A172 (cell line): Measurements from ENCODE around the gene PDZK1IP1. TPM values are rescaled to one million over a fixed set of nuclear protein-coding genes. Genes with fewer than 3 reads are reported as not detected.

Experiments used
- DNase-seq: peaks from one replicate; pipeline ENCODE4 v3.0.0-alpha.2; 2015; ENCODE audit warnings: low spot score
- total RNA-seq: library from RNA; depleted of rRNA; stranded (reverse); fragments of >200 nt; shearing (Covaris generic); gene quantifications from 2 replicates; pipeline ENCODE4 v1.2.3, GENCODE V29; 2014; rRNA removed

The PDZK1IP1 gene
- total RNA-seq: 0.79 and 6.0 TPM in 2 replicates

GRCh38 chr1:47189844-47190508 lies at the start of gene PDZK1IP1:
TSS of gene PDZK1IP1 (minus strand) at chr1:47190036. CDS start at chr1:47189932, 104 bp downstream.
- DNase-seq: peak; percentile 76

- no peak for DNase-seq
Measured at GRCh38 chr1:47238935-47239592, 49.2 kb upstream of the PDZK1IP1 start.

- DNase-seq: no peak
Measured at GRCh38 chr1:47235806-47236205, 46.0 kb upstream of the PDZK1IP1 start.

GRCh38 chr1:47235241-47235681 lies 45.4 kb upstream of the PDZK1IP1 start:
- no peak for DNase-seq

DNA sequence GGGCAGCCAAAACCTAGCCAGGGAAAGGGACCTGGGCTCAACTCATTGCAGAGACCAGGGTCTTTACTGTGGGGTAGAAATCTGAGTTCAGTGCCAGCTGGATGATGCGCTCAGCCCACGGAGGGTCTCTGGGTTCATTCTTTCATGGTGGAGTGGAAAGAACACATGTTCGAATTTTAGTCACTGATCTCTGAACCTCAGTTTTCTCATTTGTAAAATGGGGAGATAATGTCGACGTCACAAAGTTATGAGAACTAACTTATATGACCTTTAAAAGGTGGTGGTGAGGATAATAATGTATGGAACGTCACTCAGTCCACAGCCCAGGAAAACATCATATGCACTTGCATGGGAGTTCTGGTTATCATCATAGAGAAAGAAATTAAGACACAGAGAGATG lies 43.4 kb upstream of the PDZK1IP1 start:
- DNase-seq: no peak

- DNase-seq: no peak
Measured at GRCh38 chr1:47232187-47232874, 42.5 kb upstream of the PDZK1IP1 start, which contains the start of gene TAL1. TSS of gene TAL1 (minus strand) at chr1:47232225. CDS start at chr1:47225888, 6,337 bp downstream.

- DNase-seq: no peak
Measured at GRCh38 chr1:47231301-47232186, 41.7 kb upstream of the PDZK1IP1 start.

DNA sequence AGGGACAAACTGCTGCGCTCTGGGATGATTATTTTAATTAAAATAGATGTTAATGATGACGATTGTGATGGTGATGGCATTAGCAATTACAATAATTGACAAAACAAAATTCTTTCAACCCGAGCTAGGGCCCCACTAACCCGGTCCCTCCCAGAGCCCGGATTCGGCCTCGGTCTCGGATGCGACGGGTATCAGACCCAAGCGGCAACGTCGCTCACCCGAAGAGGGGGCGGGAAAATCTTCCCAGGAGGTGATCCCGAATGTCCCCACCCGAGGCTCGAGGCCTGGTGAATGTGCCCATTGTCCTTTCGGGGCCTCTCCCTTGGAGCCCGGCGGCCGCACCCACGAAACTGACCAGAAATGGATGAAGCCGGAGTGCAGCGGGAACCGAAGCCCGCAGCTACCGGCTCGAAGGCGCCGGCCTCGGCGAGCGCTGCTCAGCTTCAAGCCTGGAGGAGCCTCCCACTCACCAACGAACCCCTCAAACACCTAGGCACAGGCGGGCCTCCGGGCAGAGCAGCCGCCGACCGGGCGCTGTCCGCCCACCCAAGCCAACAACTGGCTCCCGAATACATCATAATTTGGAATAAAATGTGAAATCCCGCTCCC lies 41.0 kb upstream of the PDZK1IP1 start:
- no peak for DNase-seq

DNA sequence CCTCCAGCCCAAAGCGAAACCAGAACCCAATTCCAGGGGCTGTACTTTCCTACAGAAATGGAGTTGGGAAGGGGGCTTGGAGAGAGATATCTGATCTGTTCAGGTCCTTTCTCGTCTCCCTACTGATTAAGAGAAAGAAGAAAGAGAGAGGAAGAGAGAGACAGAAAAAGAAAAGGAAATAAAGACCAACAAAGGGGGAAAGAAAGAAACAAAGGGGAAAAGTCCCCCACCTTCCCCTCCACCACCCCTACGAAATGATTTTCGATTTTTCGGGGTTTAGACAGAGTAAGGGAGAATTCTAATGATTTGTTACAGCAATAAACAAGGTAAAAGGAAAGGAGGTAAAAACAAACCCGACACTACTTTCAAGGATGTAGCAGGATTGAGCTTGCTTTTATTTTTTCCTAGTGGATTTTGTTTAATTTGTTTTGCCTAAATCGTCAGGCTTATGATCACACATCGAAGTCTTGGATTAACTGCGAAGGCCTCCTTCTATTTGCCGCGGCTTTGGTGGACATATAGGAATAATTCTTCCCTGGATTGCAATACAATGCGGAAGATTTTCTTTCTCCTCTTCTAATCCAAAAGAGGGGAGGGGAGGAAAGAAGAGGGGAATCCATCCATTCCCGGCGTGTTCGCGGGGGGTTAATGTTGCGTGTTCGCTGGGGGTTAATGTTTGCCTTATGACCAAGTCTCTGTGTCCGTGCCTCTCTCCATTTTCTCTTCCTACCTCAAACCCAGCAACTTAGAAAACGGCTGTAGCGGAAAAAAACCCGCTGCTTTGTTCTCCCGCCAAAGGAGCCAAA lies 40.3 kb upstream of the PDZK1IP1 start:
- DNase-seq: no peak

DNA sequence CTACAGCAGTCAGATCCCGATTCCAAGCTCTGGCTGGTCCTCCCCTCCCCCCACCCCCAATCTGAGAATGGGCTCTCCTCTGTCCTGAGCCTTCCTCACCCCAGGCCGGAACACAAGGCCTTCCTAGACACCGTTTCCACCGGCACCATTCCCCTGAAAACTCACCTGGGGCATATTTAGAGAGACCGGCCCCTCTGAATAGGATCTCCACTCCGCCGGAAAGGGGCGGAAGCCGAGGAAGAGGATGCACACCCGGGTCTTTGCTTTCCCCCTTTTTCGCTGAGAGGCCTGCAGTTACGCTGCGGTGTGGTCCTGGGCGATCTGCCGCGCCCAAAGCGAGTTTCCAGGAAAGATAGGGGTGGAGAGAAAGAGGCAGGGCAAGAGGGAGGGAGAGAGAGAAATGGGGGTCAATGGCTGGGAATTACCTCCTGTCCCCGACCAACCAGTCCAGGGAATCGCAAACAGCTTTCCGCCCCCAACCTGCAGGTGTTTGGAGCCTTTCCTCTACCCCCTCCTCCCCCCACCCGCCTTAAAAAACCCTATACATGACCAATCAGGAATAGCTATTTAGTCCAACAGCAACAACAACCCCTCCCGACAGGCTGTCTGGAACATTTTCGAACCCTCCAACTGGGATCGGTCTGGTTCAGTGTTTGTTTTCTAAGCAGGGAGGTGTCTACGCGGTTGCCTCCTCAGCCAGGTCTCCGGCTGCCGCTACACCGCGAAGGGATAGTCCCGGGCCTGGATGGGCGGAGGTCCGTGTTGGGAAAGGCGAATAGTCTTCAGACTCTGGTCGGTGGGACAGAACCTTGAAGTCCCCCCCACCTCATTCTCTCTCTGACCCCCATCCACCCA lies 39.4 kb upstream of the PDZK1IP1 start:
- no peak for DNase-seq

GRCh38 chr1:47228644-47229030 lies 38.8 kb upstream of the PDZK1IP1 start:
- DNase-seq: no peak

DNA sequence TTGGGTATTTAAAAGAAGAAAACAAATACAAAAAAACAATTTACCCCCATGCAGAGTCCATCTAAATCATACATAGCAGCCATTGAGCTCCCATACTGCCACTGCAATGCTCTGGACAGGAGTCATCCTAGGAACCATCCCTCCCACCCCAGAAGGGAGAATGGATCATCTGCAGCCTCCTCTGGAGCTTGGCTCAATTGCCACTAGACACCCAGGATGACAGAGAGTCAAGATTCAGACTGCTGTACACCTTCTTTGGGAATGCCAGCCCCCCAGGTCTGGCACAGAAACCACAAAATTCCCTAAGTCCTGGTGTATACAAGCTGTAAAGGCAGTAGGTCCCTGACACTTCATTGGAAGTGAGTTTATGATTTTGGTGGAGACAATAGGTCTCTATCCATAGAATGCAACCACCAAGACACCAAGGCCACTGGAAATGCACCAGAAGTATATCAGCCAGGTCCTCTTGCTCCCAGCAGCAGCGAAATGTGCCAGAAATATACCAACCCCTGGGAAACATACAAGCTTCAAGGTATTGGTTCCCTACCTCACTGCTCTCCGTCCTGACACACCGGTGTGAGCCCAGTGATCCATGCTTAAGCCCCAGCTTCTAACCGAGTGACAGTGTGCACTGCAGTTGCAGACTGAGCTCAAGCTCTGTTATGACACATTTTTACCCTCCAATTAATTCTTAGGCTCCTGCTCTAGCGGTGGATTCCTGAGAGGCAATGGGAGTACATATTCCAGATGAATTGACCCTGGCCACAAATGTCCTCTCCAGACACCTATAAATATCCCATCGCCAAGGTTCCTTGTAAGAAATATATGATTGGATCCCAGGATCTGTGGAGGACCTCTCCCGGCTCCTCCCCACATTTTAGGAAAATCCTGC lies 37.8 kb upstream of the PDZK1IP1 start:
- DNase-seq: no peak

DNA sequence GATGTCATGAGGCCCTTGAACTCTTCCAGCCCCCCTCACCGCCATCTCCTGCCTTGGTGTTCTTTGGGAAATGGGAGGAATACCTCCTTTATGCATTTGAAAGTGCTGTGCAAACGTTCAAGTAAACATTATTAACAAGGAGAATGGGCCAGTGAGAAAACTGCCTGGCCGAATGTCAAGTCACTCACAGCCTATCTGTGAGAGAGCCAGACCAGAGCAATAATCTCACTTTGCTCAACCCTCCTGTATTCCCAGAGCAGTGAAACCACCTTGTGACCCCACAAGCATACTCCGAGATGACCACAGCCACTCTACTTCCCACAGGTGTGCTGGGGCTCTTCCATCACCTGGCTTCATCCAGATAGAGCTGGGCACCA lies 37.0 kb upstream of the PDZK1IP1 start:
- no peak for DNase-seq

DNA sequence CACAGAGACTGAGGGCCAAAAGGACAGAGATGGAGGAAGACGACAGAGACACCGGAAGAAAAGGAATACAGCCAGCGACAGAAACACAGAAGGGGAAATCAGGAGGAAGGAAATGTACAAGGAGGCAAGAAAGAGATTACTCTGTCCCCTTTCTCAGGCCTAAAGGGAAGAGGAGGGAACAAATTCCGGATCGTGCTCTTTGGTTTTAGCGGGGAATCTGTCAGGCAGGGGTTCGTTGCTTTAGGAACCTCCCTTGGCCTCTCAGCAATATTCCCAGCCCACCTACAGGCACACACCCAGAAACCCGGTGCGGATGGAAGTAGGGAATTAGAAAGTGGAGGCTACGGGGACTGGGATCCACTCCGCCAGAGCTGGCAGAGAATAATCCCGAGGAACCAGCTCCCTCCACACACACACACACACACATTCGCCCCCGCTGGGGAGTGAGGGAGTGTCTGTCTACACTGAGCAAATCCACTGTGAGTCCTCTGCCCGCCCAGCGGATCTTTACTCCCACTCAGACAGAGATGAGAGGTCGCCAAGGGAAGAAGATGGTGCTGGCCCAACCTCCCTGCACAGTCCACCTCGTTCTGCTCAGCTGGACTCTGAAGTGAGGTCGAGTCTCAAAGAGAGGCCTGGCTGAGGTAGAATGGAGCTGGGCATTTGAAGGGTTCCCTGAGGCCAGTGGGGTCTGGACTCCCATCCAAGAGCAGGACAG lies 36.4 kb upstream of the PDZK1IP1 start:
- no peak for DNase-seq

DNA sequence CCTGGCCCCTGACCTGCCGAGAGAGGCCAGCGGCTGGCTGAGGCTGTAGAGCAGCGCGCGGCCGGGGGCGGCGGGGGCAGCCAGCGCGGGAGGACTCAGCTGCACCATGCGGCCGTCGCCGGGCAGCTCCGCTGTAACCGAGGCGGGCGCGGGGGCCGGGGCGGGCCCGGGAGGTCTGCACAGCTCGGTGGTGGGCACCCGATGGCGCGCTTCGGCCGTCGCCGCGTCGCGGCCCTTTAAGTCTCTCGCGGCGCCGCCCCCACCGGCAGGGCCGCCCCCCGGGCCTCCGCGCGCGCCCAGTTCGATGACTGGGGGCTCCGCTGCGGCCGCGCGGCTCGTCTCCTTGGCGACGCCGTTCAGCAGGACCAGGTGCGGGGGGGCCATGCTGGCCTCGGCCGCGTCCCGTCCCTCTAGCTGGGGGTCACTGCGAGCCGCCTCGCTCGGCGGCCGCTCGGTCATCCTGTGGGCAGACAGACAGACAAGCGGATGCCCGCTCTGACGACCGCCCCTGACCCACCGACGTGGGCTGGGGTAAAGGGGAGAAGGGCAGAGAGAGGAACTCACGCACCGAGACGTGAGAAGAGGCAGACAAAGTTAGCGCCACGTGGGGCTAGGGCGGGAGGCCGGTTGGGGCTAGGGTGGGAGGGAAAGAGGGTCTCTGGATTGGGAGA lies 35.7 kb upstream of the PDZK1IP1 start:
- no peak for DNase-seq

- no peak for DNase-seq
Measured at GRCh38 chr1:47224676-47225399, 35.0 kb upstream of the PDZK1IP1 start.
